PC-3 (cell line): ENCODE data around the gene ASMTL. TPM values are rescaled to one million over a fixed set of nuclear protein-coding genes. Genes with fewer than 3 reads are reported as not detected.

Experiments used
- ATAC-seq: fragments of 200-7000 bp; cut with Tn5 transposase; 2 replicates; pipeline ENCODE4 v1.9.1; 2020; ENCODE audit warnings: mild to moderate bottlenecking, moderate library complexity
- BruUV-seq: library from RNA; stranded (reverse); fragments of 400-500 nt; replicated peaks from 2 replicates; lab custom pipeline; 2021; lab: Mats Ljungman, UMichigan
- CTCF ChIA-PET: fragments of 300-600 bp; sonication (Branson Sonifier 250); formaldehyde crosslinking; loops from one replicate; lab custom pipeline; 2022; ENCODE audit warnings: antibody characterized with exemption; lab: Charles Lee
- POLR2A ChIA-PET: fragments of 300-600 bp; sonication (Branson Sonifier 250); formaldehyde crosslinking; loops from one replicate; lab custom pipeline; 2022; ENCODE audit warnings: antibody characterized with exemption; ENCODE audit not compliant: unreplicated experiment; lab: Charles Lee
- DNase-seq: peaks from one replicate; pipeline ENCODE4 v3.0.0-alpha.2; 2015
- H2AFZ ChIP-seq: fragments of 300-600 bp; sonication (generic); 2 replicates; pipeline ENCODE4 v1.6.0; 2016; ENCODE audit warnings: antibody characterized with exemption, low read length
- H3F3A ChIP-seq: fragments of 300-600 bp; sonication (generic); one replicate; pipeline ENCODE4 v1.6.0; 2017; ENCODE audit warnings: antibody characterized with exemption, low read length, control low read depth, mild to moderate bottlenecking; ENCODE audit not compliant: unreplicated experiment
- H3K27ac ChIP-seq: fragments of 300-600 bp; sonication (generic); 2 replicates; pipeline ENCODE4 v1.5.1; 2016; ENCODE audit warnings: mild to moderate bottlenecking, low read length
- H3K27me3 ChIP-seq: fragments of 300-600 bp; sonication (generic); 2 replicates; pipeline ENCODE4 v1.6.1; 2016; ENCODE audit warnings: low read length, mixed read lengths
- H3K36me3 ChIP-seq: fragments of 300-600 bp; sonication (generic); 2 replicates; pipeline ENCODE4 v1.6.1; 2016; ENCODE audit warnings: low read depth, mixed run types, low read length, mixed read lengths
- H3K4me1 ChIP-seq: fragments of 300-600 bp; sonication (generic); 2 replicates; pipeline ENCODE4 v1.5.1; 2016; ENCODE audit warnings: low read length; ENCODE audit not compliant: insufficient read depth
- H3K4me2 ChIP-seq: fragments of 300-600 bp; sonication (generic); 2 replicates; pipeline ENCODE4 v1.6.0; 2016; ENCODE audit warnings: low read length
- H3K4me3 ChIP-seq: fragments of 300-600 bp; sonication (generic); 2 replicates; pipeline ENCODE4 v1.5.1; 2016; ENCODE audit warnings: mild to moderate bottlenecking, low read length, mixed read lengths
- H3K79me2 ChIP-seq: fragments of 300-600 bp; sonication (generic); 2 replicates; pipeline ENCODE4 v1.6.1; 2017; ENCODE audit warnings: low read length, mixed read lengths
- H3K9ac ChIP-seq: fragments of 300-600 bp; sonication (generic); 2 replicates; pipeline ENCODE4 v1.6.0; 2016; ENCODE audit warnings: mild to moderate bottlenecking, low read length
- H3K9me2 ChIP-seq: fragments of 300-600 bp; sonication (generic); replicated peaks from 2 replicates; pipeline ENCODE4 v1.6.1; 2016; ENCODE audit warnings: mixed run types, low read length, mixed read lengths
- H3K9me3 ChIP-seq: fragments of 300-600 bp; sonication (generic); 2 replicates; pipeline ENCODE4 v1.6.1; 2016; ENCODE audit warnings: low read length, mixed read lengths
- H4K20me1 ChIP-seq: fragments of 300-600 bp; sonication (generic); 2 replicates; pipeline ENCODE4 v1.6.1; 2016; ENCODE audit warnings: low read length, mixed read lengths
- CTCF ChIP-seq: fragments of 300-600 bp; sonication (generic); conservative IDR thresholded peaks from 2 replicates; pipeline ENCODE4 v1.5.1; 2017; ENCODE audit warnings: antibody characterized with exemption, low read depth, mild to moderate bottlenecking, low read length
- EZH2 ChIP-seq: fragments of 300-600 bp; sonication (generic); IDR thresholded peaks from one replicate; pipeline ENCODE4 v1.6.1; 2017; ENCODE audit warnings: antibody characterized with exemption, mild to moderate bottlenecking, low read length; ENCODE audit not compliant: unreplicated experiment
- EZH2phosphoT487 ChIP-seq: fragments of 300-600 bp; sonication (generic); IDR thresholded peaks from 2 replicates; pipeline ENCODE4 v1.6.1; 2018; ENCODE audit warnings: mild to moderate bottlenecking, antibody characterized with exemption, low read length, borderline replicate concordance
- intact Hi-C: fragments of 100-400 bp; cut with micrococcal nuclease; formaldehyde crosslinking; loops from 2 replicates; pipeline ENCODE4 v1.9.0; 2023
- total RNA-seq: library from RNA; depleted of rRNA; stranded (reverse); fragments of >200 nt; gene quantifications from 2 replicates; pipeline ENCODE4 v1.2.3, GENCODE V29; 2014

ASMTL gene
- total RNA-seq, 1 experiment from 2014 or later = 6.7 TPM

GRCh38 chrX:1388651-1389050 lies 64.1 kb downstream of the ASMTL start:
- DNase-seq (no peak), ATAC-seq (no peak)
- Histone ChIP-seq H3K9me2 (no peaks in the 10 kb centered on the region), H3K4me3 (no peak overlapping the region), H3K79me2 (peaks cover 49% of the 10 kb centered on the region), H3F3A (no peaks in the 10 kb centered on the region), H3K27ac (no peak overlapping the region), H2AFZ (no peak overlapping the region), H4K20me1 (peaks cover 65% of the 10 kb centered on the region), H3K36me3 (peaks cover 57% of the 10 kb centered on the region), H3K9ac (no peak overlapping the region), H3K27me3 (no peaks in the 10 kb centered on the region), H3K9me3 (no peaks in the 10 kb centered on the region), H3K4me2 (no peak overlapping the region), H3K4me1 (peaks cover 6% of the 10 kb centered on the region; the same call in 1 of the 2 replicates)
- CTCF ChIA-PET = no interaction called here
- no TSS peak for BruUV-seq
- intact Hi-C loops = no loop called here
- no peak for TF ChIP-seq EZH2phosphoT487
- no peak for TF ChIP-seq EZH2
- no peak for TF ChIP-seq CTCF
- POLR2A ChIA-PET = no interaction called here

- ATAC-seq (no peak), DNase-seq (no peak)
- Histone ChIP-seq H3K9me2 (no peaks in the 10 kb centered on the region), H4K20me1 (peaks cover 65% of the 10 kb centered on the region), H3K9me3 (no peaks in the 10 kb centered on the region), H3K4me1 (peaks cover 6% of the 10 kb centered on the region; the same call in 1 of the 2 replicates), H2AFZ (no peak overlapping the region), H3F3A (no peaks in the 10 kb centered on the region), H3K36me3 (peaks cover 57% of the 10 kb centered on the region), H3K4me3 (no peak overlapping the region), H3K4me2 (no peak overlapping the region), H3K9ac (no peak overlapping the region), H3K79me2 (peaks cover 42% of the 10 kb centered on the region), H3K27me3 (no peaks in the 10 kb centered on the region), H3K27ac (no peak overlapping the region)
- ChIA-PET POLR2A (no interaction called here), CTCF (no interaction called here)
- intact Hi-C loops = no loop called here
- TF ChIP-seq EZH2phosphoT487 (no peak), CTCF (no peak), EZH2 (no peak)
- no TSS peak for BruUV-seq
These were observed 65.5 kb downstream of the ASMTL start for GRCh38 chrX:1387141-1387776.

- H3K9me2 ChIP-seq = no peaks in the 10 kb centered on the region
- peaks cover 39% of the 10 kb centered on the region for H3K79me2 ChIP-seq
- H3F3A ChIP-seq = no peaks in the 10 kb centered on the region
- intact Hi-C loops = no loop called here
- CTCF ChIA-PET = no interaction called here
- H3K36me3 ChIP-seq = peaks cover 57% of the 10 kb centered on the region
- H4K20me1 ChIP-seq = peaks cover 65% of the 10 kb centered on the region
- no peaks in the 10 kb centered on the region for H3K27me3 ChIP-seq
- H3K9ac ChIP-seq = no peak overlapping the region
- TF ChIP-seq CTCF (no peak), EZH2 (no peak), EZH2phosphoT487 (no peak)
- H2AFZ ChIP-seq = no peak overlapping the region
- ATAC-seq (no peak), DNase-seq (no peak)
- H3K4me1 ChIP-seq = peaks cover 6% of the 10 kb centered on the region; the same call in 1 of the 2 replicates
- H3K4me2 ChIP-seq = no peak overlapping the region
- POLR2A ChIA-PET = no interaction called here
- no peaks in the 10 kb centered on the region for H3K9me3 ChIP-seq
- BruUV-seq = TSS peak; percentile 1
- no peak overlapping the region for H3K4me3 ChIP-seq
- no peak overlapping the region for H3K27ac ChIP-seq
These were observed 66.2 kb downstream of the ASMTL start for GRCh38 chrX:1386338-1387127.
